ENCODE data around the gene NBAS. TPM values are rescaled to one million over a fixed set of nuclear protein-coding genes. Genes with fewer than 3 reads are reported as not detected.

NBAS gene
- total RNA-seq, 1 experiment from 2014 or later: 28.9 TPM

- Histone ChIP-seq H3K79me2 (ENCODE audit: low read depth) (no peaks in the 10 kb centered on the region), H3K27me3 (ENCODE audit: insufficient read depth, low read depth) (no peaks in the 10 kb centered on the region), H3K4me1 (replicated peaks; ENCODE audit: insufficient read depth) (no peaks in the 10 kb centered on the region), H3K4me3 (no peak overlapping the region), H3K9me2 (ENCODE audit: insufficient read depth) (no peaks in the 10 kb centered on the region), H3K9me3 (ENCODE audit: insufficient read depth, low read depth) (no peaks in the 10 kb centered on the region), H4K20me1 (ENCODE audit: insufficient read depth) (no peaks in the 10 kb centered on the region), H3K36me3 (ENCODE audit: low read depth) (no peaks in the 10 kb centered on the region), H3K27ac (no peak overlapping the region), H3F3A (ENCODE audit: insufficient read depth, low read depth) (no peaks in the 10 kb centered on the region; the same call in 1 of the 2 replicates), H3K4me2 (no peak overlapping the region), H2AFZ (no peak overlapping the region)
- POLR2A ChIA-PET (ENCODE audit: unreplicated experiment): no interaction called here
- BruUV-seq (replicated peaks): no TSS peak
- intact Hi-C loops (cut with micrococcal nuclease; ENCODE audit: unreplicated experiment): no loop called here
- no peak for DNase-seq
- TF ChIP-seq CTCF (conservative IDR thresholded peaks at IDR 0.05): no peak
- no peak for TF ChIP-seq EZH2 (IDR thresholded peaks at IDR 0.05; ENCODE audit: low read depth)
- CTCF ChIA-PET: no interaction called here
Measured at GRCh38 chr2:15372019-15372418, 189.1 kb downstream of the NBAS start.

GRCh38 chr2:15369129-15369528, 192.0 kb downstream of the NBAS start:
- Histone ChIP-seq H3K4me3 (no peak overlapping the region), H3F3A (ENCODE audit: insufficient read depth, low read depth) (no peaks in the 10 kb centered on the region; the same call in 1 of the 2 replicates), H3K36me3 (ENCODE audit: low read depth) (no peaks in the 10 kb centered on the region), H3K9me3 (ENCODE audit: insufficient read depth, low read depth) (no peaks in the 10 kb centered on the region), H3K4me1 (replicated peaks; ENCODE audit: insufficient read depth) (no peaks in the 10 kb centered on the region), H3K9me2 (ENCODE audit: insufficient read depth) (no peaks in the 10 kb centered on the region), H3K27me3 (ENCODE audit: insufficient read depth, low read depth) (no peaks in the 10 kb centered on the region), H3K27ac (no peak overlapping the region), H3K4me2 (no peak overlapping the region), H4K20me1 (ENCODE audit: insufficient read depth) (no peaks in the 10 kb centered on the region), H2AFZ (no peak overlapping the region), H3K79me2 (ENCODE audit: low read depth) (no peaks in the 10 kb centered on the region)
- TF ChIP-seq EZH2 (IDR thresholded peaks at IDR 0.05; ENCODE audit: low read depth) (no peak), CTCF (conservative IDR thresholded peaks at IDR 0.05) (no peak)
- ChIA-PET CTCF (no interaction called here), POLR2A (ENCODE audit: unreplicated experiment) (no interaction called here)
- DNase-seq: no peak
- intact Hi-C loops (cut with micrococcal nuclease; ENCODE audit: unreplicated experiment): no loop called here
- no TSS peak for BruUV-seq (replicated peaks)

GRCh38 chr2:15367715-15368114, 193.4 kb downstream of the NBAS start:
- Histone ChIP-seq H3K79me2 (ENCODE audit: low read depth) (no peaks in the 10 kb centered on the region), H3F3A (ENCODE audit: insufficient read depth, low read depth) (no peaks in the 10 kb centered on the region)
- TF ChIP-seq CTCF (conservative IDR thresholded peaks at IDR 0.05) (no peak), EZH2 (IDR thresholded peaks at IDR 0.05; ENCODE audit: low read depth) (no peak)

More at GRCh38 chr2:15367715-15368114, 193.4 kb downstream of the NBAS start:
- Histone ChIP-seq H3K4me3 (no peak overlapping the region), H3K27me3 (ENCODE audit: insufficient read depth, low read depth) (no peaks in the 10 kb centered on the region), H3K27ac (no peak overlapping the region), H4K20me1 (ENCODE audit: insufficient read depth) (no peaks in the 10 kb centered on the region), H3K4me2 (no peak overlapping the region), H3K4me1 (replicated peaks; ENCODE audit: insufficient read depth) (peaks cover 10% of the 10 kb centered on the region; the same call in 1 of the 2 replicates), H2AFZ (no peak overlapping the region), H3K9me2 (ENCODE audit: insufficient read depth) (no peaks in the 10 kb centered on the region), H3K9me3 (ENCODE audit: insufficient read depth, low read depth) (no peaks in the 10 kb centered on the region), H3K36me3 (ENCODE audit: low read depth) (no peaks in the 10 kb centered on the region)
- no TSS peak for BruUV-seq (replicated peaks)
- intact Hi-C loops (cut with micrococcal nuclease; ENCODE audit: unreplicated experiment): no loop called here
- DNase-seq: no peak
- ChIA-PET POLR2A (ENCODE audit: unreplicated experiment) (no interaction called here), CTCF (no interaction called here)
